H1 (cell line): ENCODE results near the gene KLHDC7B. TPM values are rescaled to one million over a fixed set of nuclear protein-coding genes. Genes with fewer than 3 reads are reported as not detected.

Experiments used
- CHD7 ChIP-seq: fragments of 300-600 bp; sonication (generic); IDR thresholded peaks from 2 replicates; pipeline ENCODE4 v1.7.1; 2012; ENCODE audit warnings: low read length, moderate library complexity, mild to moderate bottlenecking, inconsistent platforms; ENCODE audit not compliant: insufficient replicate concordance
- HDAC2 ChIP-seq, 2 experiments: fragments of 300-600 bp in 1 of 2; sonication (generic) in 1 of 2; IDR thresholded peaks; 2 replicates each; pipeline ENCODE4 v1.6.1; 2011 to 2012; ENCODE audit warnings: low read depth in 2 of 2, low read length in 2 of 2, mild to moderate bottlenecking in 2 of 2, moderate library complexity in 2 of 2, borderline replicate concordance in 1 of 2, inconsistent platforms in 1 of 2
- JUN ChIP-seq: IDR thresholded peaks from 2 replicates; pipeline ENCODE4 v1.6.1; 2011; ENCODE audit warnings: low read depth, mild to moderate bottlenecking, improper control_type of control experiment, low read length
- MAFK ChIP-seq: IDR thresholded peaks from 2 replicates; pipeline ENCODE4 v1.6.1; 2012; ENCODE audit warnings: low read depth, mild to moderate bottlenecking, improper control_type of control experiment, low read length
- SAP30 ChIP-seq: fragments of 300-600 bp; sonication (generic); IDR thresholded peaks from 2 replicates; pipeline ENCODE4 v1.7.1; 2012; ENCODE audit warnings: low read length, moderate library complexity, mild to moderate bottlenecking, inconsistent platforms; ENCODE audit not compliant: insufficient read depth, insufficient replicate concordance
- TCF12 ChIP-seq: IDR thresholded peaks from 2 replicates; pipeline ENCODE4 v1.6.1; 2011; ENCODE audit warnings: low read depth, mild to moderate bottlenecking, low read length
- polyA plus RNA-seq, 7 experiments: library from polyadenylated mRNA; depleted of rRNA in 3 of 7; stranded (reverse) in 5 of 7; unstranded in 2 of 7; fragments of >200 nt in 5 of 7; fragments of 200-250 nt in 2 of 7; gene quantifications; 1 replicate in 5 of 7; 2 replicates in 1 of 7; 4 replicates in 1 of 7; pipeline versions ENCODE4 v1.2.1 to v1.2.3, GENCODE V29; 2011 to 2013; ENCODE audit warnings: missing spikeins in 2 of 7, mixed read lengths in 2 of 7
- total RNA-seq: library from RNA; stranded (reverse); fragmentation: NEBNext Ultra II Directional; extraction: Animal tissue kit (Norgen Biotek cat#: 25700); gene quantifications from 2 replicates; pipeline ENCODE4 v1.2.1, GENCODE V29; 2021

KLHDC7B gene
- total and polyA plus RNA-seq, 2 of the 8 experiments (the other 6 are each of a cell fraction or from before 2014, with no cell fraction given), result not detected

GRCh38 chr22:50570861-50571260 lies 25.2 kb downstream of the KLHDC7B start (continued):
- TF ChIP-seq HDAC2 (IDR thresholded peaks at IDR 0.05; ENCODE audit: borderline replicate concordance in 1 of 2, low read depth in 2 of 2, low read length in 2 of 2) (no peak), TCF12 (no peak), JUN (no peak), SAP30 (no peak), MAFK (no peak), CHD7 (no peak)
